ENCODE results near the gene GPC3.
A peak's percentile ranks its signal among the peaks of the same experiment; 100 is the strongest.
"Not testable (repeated sequence)": the region's sequence is repeated elsewhere in the genome, so short reads cannot be mapped to it uniquely, and the experiment has no call there.

Gene GPC3

DNA sequence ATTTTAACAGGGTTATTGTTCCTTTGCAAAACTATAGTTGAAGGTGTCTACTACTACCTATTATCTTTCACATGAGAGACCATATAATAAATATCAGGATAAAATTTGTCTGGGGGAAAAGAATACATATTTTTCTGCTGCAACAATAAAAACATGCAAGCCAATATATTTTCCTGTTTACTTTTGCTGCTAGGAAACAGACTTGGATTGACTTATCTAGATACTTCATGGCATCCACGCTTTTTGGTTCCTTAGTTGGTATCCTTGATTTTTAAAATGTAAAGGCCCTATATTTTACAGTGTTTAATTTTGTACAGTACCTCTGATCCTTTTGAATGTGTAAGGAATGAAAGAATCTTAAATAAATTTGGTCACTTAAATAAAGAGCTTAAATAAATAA lies 150.6 kb downstream of the GPC3 start:
- DNase-seq, result no peak

DNA sequence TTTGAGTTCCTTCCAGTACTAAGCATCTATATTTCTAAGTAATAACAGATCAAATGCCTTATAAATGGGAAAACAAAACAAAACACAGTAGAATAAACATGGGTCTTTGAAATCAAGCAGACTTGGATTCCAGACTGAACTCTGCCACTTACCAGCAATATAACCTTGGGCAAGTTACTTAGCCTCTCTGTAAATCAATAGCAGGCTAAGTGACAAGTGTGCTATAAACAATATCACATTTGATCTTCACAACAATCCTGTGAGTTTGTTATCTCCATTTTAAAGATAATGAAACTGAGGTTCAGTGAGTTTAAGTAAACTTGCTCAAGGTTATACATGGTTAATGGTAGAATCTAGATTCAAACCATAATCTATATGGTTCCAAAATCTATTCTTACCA lies 165.8 kb downstream of the GPC3 start:
- DNase-seq, result no peak

DNA sequence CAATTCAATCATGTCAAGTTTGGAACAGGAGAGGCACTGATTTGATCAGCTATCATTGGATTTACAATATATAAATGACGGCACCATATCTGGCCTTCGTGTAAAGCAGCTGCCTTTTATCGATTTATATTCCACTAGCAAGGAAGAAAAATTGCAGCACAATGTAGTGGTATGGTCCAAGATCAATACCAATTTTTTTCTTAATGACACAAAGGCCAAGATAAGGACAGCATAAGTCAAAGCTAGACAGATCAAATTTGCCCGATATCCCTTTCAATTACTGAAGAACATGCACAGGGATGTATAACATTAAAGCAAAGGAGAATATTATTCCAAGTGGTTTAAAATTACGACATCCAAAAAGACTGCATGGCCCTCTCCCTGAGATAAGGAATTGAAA lies 167.4 kb downstream of the GPC3 start:
- no peak for DNase-seq

DNA sequence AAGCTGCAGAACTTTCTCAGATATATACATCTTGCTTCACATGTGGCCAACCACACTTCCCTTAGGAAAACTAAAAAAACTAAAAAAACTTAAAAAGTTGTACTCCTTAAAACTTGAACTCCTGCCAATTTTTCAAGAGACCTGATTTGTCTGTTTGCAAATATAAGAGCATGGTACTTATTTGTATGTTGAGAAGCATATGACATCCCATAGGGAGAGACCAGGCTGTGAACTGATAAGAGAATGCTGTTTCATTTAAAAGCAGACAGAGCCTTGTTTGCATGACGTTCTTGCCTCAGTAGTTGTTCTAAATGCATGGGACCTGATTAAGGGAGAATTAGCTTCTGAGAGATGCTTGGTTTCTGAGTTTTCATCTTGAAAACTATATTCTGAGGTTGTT lies 169.9 kb downstream of the GPC3 start:
- no peak for DNase-seq

DNA sequence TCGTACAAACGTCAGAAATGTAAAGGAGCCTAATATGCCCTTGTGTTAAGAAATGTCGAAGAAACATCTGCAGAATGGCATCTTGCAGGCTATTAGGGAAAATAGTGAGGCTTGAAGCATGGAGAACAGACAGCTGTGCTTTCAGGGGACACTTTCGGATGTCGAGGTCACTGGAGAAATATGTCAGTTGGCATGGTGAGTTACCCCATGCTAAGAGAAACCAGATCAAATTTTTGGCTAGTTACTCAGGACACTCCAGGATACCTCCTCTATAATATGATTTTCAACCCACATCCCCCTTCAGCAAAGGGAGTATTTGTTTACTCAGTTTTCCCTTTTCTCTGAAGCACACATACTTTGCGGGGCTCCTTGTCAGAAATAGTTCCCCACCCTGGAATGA lies 171.4 kb downstream of the GPC3 start:
- no peak for DNase-seq

DNA sequence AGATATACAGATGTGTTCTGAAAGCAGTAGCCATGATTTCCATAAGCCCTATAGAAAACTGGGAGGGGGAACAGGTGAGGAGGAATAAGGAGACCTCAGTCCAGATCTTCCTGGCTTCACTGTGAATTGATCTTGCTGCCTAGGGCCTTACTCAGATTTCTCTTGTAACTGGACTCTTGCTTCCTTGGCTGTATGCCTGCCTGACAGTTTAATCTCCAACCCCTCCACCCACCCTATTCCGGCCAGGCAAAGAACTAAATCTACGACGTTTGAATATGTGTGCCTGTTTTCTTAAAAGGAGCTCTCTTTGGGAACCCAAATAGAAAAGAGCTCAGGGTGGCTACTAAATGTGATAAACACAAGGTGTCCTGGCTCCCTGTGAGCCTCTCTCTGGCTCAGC lies 173.0 kb downstream of the GPC3 start:
- DNase-seq, result no peak

DNA sequence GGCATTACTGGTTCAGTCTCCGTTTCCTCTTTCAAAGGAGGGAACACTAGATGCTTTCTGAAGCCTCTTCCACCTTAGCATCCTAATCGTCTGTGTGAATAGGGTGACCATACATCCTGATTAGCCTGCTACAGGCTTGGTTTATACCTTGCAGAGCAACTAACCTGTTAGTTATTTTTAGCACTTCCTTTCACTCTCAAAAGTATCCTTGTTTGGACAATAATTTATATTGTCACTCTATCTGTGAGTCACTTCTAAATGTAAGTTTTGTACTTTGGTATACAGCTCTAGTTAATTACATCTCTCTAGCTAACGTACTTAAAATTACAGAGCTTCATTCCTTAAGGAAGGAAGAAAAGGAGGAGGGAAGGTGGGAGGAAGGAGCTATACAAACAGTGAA lies 174.5 kb downstream of the GPC3 start:
- DNase-seq, result no peak

DNA sequence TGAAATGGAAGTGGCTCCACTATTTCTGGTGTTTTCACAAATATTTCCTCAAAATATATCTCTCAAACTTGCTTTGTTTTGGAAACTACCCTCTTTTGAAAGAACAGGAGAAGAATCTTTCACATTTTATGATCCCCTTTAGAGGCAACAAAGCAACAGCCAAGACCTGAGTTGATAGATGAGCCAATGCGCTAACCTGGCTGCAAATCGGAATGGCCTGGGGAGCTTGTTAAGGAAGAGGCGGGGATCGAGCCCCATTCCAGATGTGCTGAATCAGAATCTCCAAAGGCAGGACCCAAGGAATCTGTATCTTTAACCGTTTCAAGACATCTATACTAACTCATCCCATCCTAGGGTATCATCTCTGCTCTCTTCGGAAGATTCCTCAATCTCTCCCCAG lies 181.3 kb downstream of the GPC3 start:
- no peak for DNase-seq

DNA sequence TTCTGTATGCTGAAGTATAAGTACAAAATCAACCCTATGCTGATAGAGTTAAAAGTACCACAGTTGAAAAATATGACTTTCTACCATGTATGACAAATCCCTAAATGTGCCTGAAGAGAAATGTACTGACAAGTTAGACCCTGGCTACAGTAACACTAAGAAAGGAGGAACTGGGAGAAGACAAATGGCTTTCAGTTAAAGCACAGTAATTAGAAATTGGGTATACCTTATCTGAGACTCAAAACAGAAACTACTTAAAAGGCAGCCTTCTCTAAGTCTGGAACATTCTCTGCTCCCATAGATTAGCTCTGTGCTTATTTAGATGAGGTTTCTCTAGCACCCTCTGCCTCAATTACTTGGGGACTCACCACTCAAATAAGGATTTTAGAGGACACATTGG lies 189.1 kb downstream of the GPC3 start:
- DNase-seq, result no peak

DNA sequence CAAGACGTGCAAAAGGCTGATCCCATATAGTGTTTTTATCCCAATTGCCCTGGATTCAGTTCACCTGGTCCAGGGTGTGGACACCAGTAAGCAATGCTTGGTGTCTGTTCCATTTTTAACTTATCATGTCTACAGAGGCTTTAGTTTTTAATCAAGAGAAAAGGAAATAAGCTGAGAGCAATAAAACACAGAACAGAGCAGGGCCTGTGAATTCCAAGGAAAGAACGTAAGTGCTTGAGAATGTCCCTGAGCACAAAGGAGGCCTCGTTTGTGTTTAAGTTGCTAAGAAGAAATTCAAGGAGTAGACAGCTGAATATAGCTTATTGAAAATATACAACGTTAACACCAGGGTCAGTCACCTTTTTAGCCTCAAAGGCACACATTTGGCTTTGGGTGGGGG lies 191.3 kb downstream of the GPC3 start:
- DNase-seq, result no peak

DNA sequence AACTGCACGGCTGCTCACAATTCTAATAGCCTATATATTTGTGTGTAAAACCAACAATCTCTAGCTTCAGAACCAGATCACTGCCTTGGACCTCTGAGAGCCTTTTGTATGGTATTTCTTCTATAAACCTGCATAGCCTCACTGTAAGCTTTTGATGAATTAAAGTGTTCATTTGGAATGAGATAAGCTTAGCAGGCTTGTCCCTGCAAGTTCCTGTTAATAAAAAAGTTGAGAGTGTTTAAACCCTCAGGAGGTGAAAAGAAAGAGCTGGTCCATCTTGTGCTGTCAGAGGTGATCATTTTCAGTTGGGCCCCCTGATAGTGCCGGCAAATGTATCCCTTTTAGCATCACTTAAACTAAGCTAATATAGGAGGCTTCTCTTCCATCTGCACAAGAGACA lies 191.8 kb downstream of the GPC3 start:
- DNase-seq, result no peak

DNA sequence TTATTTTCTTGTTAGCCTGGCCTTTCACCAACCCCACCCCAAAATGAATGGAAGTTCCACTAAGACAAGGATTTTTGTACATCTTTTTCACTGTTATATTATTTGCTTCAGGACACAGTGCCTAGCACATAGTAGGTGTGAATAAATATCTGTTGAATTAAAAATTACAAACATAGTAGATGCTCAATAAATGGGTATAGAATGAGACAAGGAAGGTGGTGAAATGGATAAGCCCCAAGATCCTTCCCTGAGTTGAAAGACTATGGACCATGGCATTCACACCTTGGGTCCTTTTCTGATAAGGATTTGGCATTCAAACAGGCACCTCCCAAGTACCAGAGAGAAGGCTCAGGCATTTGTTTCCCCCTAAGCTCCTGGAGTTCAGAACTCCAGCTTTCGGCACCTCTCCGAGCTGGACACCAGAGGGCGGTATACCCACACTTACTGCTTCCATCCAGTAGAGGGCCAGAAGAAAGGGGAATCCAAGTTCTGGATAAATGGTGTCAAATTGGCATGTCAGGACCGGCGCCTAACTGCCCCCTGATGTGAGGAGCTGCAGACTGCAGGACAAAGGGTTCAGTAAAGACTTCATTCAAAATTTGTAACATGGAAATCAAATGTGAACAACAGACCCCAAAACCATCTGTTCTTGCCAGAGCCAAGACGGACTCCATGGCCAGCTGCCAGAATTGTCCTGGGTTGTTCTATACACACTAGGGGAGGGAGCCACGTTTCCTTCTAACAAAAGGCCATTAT lies 193.0 kb downstream of the GPC3 start:
- peak; percentile 96 for DNase-seq

DNA sequence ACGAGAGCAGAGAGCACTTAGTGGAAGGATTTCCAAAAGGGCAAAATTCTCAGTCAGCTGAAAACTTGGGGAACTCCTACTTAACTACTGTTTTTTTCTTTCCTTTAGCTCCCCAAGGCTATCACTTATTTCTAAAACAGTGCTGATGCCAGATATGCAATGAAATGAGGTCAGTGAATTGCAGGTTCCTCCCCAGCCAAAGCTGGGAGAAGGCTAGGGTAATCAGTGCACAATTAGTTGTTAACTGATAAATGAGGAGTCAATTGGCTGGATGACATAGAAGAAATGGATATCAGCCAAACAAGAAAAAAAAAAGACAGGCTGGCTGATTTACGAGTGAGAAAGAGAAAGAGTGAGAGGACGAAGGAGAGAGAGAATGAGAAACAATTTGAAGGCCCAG lies 195.6 kb downstream of the GPC3 start:
- DNase-seq, result peak; percentile 58

DNA sequence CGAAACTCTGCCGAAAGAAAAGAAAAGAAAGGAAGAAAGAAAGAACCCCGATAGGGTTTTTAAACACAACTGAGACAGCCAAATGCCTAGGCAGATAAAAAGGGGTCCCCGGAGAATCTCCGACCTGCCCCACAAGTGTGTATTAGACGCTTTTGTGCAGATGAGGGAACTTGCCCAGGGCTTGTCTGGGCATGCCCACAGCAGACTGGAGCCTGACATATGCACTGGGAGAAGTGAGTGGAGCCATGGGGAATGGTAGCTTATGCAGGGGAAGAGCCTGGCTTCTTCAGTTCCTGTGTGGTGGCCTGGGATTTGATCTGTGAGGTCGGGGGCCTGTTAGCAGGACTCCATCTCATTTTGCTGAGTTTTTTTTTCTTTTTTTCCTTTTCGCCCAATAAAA lies 199.0 kb downstream of the GPC3 start:
- DNase-seq, result no peak

DNA sequence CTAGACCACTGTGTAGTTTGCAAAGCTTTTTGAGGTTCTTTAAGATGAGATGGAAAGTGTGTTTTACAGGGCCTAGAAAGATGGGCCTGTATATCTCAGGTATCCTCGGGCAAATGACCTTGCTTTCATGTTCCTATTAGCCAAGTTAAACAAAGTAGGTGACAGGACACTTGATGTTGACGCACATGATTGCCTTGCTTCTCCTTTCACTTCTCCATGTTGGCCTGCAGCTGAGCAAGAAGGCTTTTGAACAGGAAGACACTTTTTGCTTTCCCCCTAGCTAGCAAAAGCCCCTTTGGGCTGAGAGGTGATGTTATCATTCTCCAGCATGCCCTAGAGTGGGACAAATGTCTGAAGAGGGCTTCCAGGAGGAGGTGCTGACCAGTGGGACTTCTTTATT lies 202.1 kb downstream of the GPC3 start:
- no peak for DNase-seq

DNA sequence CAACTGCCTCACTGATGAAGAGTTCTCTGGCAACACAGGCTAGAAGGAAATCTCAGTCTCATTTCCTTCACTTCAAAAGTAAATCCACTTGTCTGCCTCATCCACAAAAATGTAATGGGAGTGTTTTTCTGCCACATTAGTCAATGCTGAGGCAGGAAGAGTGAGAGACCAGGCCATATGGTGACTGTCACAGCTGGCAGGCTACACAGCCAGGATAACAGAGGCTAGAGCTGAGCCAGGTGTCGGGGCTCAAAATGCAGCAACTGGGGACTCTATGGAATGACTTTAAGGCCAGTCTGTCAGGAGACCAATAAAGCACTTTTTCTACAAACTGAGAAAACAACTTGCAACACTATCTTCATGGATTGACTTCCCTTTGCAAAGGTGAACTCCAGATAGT lies 204.2 kb downstream of the GPC3 start:
- DNase-seq, result peak; percentile 26

DNA sequence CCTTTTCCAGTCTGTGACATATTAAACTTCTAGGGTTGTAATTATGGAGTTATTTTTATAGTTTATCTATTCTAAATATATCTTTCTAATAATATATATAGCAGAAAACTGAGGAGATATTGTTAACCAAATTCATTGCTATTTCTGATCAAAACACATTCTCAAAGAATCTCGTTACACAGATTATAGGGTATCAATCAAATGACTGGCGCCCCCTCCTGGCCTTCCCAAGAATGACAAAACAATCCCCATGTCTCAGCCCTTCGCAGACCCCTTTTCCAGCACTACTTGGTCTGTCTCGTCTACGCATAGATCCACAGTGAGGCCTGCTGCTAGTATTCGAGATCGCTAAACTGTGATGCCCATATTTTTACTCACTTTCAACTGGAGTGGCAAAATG lies 209.3 kb downstream of the GPC3 start:
- DNase-seq, result no peak

DNA sequence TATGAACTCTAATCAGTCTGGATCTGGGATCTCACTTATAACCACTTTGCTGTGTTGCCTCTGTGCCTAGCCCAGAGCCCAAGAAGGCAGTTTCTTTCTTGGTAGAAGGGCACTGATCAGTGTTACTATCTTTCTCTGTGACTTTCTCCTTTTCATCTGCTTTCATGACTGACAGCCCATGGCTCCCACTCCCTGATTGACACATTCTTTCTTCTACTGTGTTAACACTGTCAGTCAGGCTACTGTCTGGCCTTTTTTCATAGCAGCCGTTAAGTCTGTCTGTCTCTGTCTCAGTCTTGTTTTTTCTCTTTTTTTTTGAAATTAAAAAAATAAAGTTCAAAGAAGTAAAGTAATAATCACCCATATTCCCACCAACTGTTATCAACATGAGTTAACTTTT lies 210.6 kb downstream of the GPC3 start:
- DNase-seq, result no peak

DNA sequence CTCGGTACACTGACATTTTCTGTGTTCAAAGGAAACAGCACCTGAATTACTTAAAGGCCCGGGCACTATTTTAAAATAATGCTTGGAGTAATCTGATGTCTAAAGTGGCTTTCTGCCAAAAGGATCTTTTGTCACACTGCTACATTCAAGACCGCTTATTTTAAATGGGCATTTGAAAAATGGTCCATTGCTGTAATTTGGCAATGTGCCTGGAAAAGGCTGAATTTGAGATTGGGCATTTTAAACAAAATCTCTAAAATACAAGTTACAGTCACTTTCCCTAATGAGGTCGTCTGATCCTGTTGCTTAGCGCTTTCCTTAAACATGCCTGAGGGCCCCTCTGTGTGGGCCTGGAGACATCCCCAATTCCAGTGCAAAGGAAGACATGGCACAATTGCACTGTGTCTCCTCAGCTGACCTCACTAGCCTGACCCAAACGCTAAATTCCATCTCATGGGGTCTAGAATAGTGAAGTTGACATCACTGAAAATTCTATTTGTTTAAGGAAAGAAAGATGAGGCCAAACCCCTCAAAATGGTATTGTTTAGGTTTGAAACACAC lies 214.2 kb downstream of the GPC3 start:
- peak; percentile 37 for DNase-seq

DNA sequence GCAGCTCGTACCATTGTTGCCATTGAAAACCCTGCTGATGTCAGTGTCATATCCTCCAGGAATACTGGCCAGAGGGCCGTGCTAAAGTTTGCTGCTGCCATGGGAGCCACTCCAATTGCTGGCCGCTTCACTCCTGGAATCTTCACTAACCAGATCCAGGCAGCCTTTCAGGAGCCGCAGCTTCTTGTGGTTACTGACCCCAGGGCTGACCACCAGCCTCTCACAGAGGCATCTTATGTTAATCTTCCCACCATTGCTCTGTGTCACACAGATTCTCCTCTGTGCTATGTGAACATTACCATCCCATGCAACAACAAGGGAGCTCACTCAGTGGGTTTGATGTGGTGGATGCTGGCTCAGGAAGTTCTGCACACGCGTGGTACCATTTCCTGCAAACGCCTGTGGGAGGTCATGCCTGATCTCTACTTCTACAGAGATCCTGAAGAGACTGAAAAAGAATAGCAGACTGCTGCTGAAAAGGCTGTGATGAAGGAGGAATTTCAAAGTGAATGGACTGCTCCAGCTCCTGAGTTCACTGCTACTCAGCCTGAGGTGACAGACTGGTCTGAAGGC lies 222.3 kb downstream of the GPC3 start:
- not testable (repeated sequence) for DNase-seq

DNA sequence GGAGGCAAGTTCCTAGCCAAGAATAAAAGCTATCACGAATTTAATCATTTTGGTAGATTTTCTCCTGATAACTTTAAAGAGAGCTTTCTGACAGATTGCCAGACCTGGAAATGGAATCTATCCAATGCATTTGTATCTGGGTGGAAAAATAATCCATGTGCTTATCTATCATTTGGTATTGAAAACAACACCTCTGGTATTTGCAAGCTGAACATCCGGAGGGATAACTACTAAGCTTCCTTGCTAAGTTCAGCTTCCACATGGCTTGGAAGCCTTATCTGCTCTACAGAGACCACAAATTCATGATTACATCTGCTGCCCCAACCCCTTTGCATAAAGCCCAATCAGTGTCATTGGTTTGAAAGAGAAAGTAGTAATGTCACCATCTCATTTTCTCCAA lies 230.7 kb downstream of the GPC3 start:
- DNase-seq, result no peak

DNA sequence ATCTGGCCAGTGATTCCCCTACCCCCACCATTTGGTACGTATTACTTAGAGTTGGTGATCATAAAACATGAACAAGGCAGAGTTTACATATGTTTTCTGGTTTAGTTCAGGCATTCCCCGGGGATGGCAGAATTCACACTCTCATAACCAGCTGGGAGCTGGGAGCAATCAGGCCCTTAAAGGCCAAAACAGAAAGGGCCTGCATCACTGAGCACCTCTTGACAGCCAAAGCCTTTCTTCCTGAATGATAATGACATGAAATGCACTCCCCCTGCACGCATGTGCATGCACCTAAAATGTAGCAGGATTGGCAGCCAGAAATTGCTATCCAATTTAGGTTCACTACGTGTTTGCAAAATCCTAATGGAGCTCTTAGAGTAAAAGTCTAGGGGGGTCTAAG lies 235.4 kb downstream of the GPC3 start:
- DNase-seq, result no peak

DNA sequence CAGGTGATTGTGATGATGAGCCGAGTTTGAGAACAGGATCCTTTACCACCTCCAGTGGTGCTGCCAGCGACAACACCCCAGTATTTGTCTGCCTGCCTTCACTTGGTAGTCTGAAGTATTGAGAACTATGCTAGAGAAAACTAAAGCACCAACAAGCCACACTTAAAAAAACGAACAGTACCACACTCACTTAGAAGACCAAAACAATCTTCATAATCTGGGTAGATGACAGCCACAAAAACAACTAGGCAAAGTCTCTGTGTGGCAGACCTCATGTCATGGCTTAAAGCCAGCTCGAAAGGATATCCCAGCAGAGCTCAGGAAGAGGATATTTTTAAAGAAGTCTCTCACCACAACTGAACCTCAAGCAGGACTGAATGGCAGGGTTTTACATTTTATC lies 236.0 kb downstream of the GPC3 start:
- no peak for DNase-seq

DNA sequence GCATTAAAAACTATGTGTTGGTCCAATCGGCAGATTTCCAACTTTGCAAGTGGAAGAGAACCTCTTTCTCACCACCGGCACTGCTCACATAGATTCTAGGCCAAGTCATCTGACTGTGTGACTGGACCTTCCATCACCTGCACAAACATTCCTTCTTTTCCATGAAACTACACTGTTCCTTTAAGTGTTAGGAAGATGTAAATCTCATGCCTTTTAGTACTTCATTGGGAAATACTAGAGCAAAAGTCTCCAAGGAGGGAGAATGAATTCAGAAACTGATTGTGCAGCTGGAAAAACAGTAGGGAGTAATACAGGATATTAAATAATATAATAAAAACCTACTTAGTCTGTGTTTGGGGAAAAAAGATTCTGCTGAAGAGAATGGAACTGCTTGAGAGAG lies 238.2 kb downstream of the GPC3 start:
- DNase-seq, result no peak

DNA sequence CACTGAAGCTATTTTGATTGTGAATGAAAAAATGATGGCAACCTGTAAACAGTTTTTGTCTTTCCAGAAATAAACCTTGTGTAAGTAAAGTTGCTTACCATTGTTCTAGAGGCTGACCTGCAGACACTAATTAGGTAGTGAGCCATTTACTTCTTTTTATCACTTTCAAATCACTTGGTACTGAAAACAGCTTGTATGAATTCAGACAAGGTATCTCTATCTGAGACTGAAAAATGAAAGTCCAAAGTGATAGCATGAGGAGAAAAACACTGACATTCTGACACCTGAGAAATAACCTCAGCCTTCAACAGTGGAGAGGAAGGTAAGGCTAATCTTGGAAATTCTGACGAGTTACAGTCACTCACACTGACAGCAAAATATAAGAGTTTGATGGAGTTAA lies 238.8 kb downstream of the GPC3 start:
- no peak for DNase-seq

All from NCI-H446 treated with DMSO at 0.1 percent for 48 hours (cell line).